ENCODE results near the gene PLA2G4B. TPM values are rescaled to one million over a fixed set of nuclear protein-coding genes. Genes with fewer than 3 reads are reported as not detected.

The PLA2G4B gene
- total RNA-seq, 2 donors from 2014 or later = 1.5 to 7.6 TPM

- Histone ChIP-seq H3K27ac (no peak overlapping the region), H3K4me3 (no peak overlapping the region), H3K27me3 (replicated peaks; ENCODE audit: insufficient read depth) (no peaks in the 10 kb centered on the region), H3K4me1 (replicated peaks) (no peaks in the 10 kb centered on the region), H3K36me3 (no peaks in the 10 kb centered on the region), H3K9me3 (no peaks in the 10 kb centered on the region)
- 92% methylated on average over 19 of the region's 19 CpGs for WGBS
- TF ChIP-seq, protein P1, sequence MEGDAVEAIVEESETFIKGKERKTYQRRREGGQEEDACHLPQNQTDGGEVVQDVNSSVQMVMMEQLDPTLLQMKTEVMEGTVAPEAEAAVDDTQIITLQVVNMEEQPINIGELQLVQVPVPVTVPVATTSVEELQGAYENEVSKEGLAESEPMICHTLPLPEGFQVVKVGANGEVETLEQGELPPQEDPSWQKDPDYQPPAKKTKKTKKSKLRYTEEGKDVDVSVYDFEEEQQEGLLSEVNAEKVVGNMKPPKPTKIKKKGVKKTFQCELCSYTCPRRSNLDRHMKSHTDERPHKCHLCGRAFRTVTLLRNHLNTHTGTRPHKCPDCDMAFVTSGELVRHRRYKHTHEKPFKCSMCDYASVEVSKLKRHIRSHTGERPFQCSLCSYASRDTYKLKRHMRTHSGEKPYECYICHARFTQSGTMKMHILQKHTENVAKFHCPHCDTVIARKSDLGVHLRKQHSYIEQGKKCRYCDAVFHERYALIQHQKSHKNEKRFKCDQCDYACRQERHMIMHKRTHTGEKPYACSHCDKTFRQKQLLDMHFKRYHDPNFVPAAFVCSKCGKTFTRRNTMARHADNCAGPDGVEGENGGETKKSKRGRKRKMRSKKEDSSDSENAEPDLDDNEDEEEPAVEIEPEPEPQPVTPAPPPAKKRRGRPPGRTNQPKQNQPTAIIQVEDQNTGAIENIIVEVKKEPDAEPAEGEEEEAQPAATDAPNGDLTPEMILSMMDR (IDR thresholded peaks at IDR 0.05) = no peak
- TF ChIP-seq POLR2A (IDR thresholded peaks at IDR 0.05) (no peak), POLR2AphosphoS5 (IDR thresholded peaks at IDR 0.05) (no peak)
- DNase-seq (ENCODE audit: low spot score) = no peak
- intact Hi-C loops (cut with DNase I) = no loop called here
Observed at GRCh38 chr15:41871175-41871905, 32.7 kb downstream of the PLA2G4B start.

DNA sequence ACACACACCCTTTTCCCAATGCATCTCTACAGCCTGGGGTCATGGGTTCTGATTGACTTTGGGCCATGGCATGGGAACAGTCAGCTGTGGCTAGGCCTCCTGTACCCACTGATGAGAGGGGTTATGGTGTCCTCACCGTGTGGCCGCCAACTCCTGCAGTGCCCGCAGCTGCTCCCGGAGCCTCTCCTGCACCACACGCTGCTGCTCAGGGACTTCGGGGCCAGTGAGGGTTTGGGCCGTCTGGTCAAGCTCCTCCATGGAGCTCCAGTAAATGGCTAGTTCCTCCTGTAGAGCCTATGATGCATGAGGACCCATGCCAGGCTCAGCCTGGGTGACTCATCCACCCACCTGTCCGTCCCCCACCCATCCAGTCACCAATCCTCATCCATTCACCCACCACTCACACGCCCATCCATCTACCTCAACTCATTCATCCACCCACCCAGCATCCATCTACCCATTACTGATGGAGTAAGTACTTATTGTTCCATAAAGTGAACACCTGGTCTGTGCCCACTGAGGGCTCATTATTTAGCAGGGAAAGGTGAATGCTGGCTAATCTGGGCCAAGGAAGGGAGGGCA lies 33.6 kb downstream of the PLA2G4B start:
- TF ChIP-seq, protein P1 (IDR thresholded peaks at IDR 0.05) = no peak
- TF ChIP-seq POLR2AphosphoS5 (IDR thresholded peaks at IDR 0.05) (no peak), POLR2A (IDR thresholded peaks at IDR 0.05) (no peak)
- no peaks in the 10 kb centered on the region for H3K36me3 ChIP-seq
- DNase-seq (ENCODE audit: low spot score) = no peak
- H3K27me3 ChIP-seq (replicated peaks; ENCODE audit: insufficient read depth) = no peaks in the 10 kb centered on the region
- no peaks in the 10 kb centered on the region for H3K4me1 ChIP-seq (replicated peaks)
- intact Hi-C loops (cut with DNase I) = no loop called here
- no peak overlapping the region for H3K27ac ChIP-seq
- no peaks in the 10 kb centered on the region for H3K9me3 ChIP-seq
- WGBS = 98% methylated on average over 9 of the region's 9 CpGs
- no peak overlapping the region for H3K4me3 ChIP-seq

- Histone ChIP-seq H3K4me1 (replicated peaks) (peaks cover 4% of the 10 kb centered on the region), H3K9me3 (no peaks in the 10 kb centered on the region), H3K27ac (no peak overlapping the region), H3K4me3 (no peak overlapping the region), H3K27me3 (replicated peaks; ENCODE audit: insufficient read depth) (no peaks in the 10 kb centered on the region), H3K36me3 (no peaks in the 10 kb centered on the region)
- DNase-seq (ENCODE audit: low spot score) = no peak
- TF ChIP-seq POLR2AphosphoS5 (IDR thresholded peaks at IDR 0.05) (no peak), POLR2A (IDR thresholded peaks at IDR 0.05) (no peak)
- TF ChIP-seq, protein P1 (IDR thresholded peaks at IDR 0.05) = no peak
- intact Hi-C loops (cut with DNase I) = no loop called here
- WGBS = 83% methylated on average over 8 of the region's 8 CpGs
Observed at GRCh38 chr15:41873711-41874110, 35.1 kb downstream of the PLA2G4B start.

DNA sequence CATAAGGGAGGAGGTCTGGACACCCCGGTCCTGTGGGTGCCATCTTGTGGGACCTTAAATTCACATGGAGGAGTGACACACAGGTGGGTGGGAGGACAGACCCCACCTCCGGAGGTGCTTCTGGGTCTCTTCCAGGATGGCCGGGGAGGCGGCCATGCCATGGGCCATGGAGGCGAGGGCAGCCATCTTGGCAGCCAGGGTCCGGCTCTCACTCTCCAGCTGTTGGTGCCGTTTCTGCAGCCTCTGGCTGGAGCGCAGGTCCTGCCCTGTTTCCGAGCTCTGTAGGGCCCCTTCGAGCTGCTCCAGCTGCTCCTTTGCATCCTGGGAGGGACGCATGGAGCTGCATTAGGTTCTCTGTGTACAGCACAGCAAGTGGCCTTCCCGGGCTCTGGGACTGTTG lies 36.1 kb downstream of the PLA2G4B start:
- H3K9me3 ChIP-seq = no peaks in the 10 kb centered on the region
- no peaks in the 10 kb centered on the region for H3K36me3 ChIP-seq
- H3K27me3 ChIP-seq (replicated peaks; ENCODE audit: insufficient read depth) = no peaks in the 10 kb centered on the region
- WGBS = 90% methylated on average over 12 of the region's 12 CpGs
- H3K4me3 ChIP-seq = no peak overlapping the region
- no peak for DNase-seq (ENCODE audit: low spot score)
- intact Hi-C loops (cut with DNase I) = no loop called here
- peaks cover 4% of the 10 kb centered on the region for H3K4me1 ChIP-seq (replicated peaks)
- H3K27ac ChIP-seq = no peak overlapping the region
- TF ChIP-seq, protein P1 (IDR thresholded peaks at IDR 0.05) = no peak
- no peak for TF ChIP-seq POLR2AphosphoS5 (IDR thresholded peaks at IDR 0.05)

- no peaks in the 10 kb centered on the region for H3K36me3 ChIP-seq
- TF ChIP-seq POLR2A (IDR thresholded peaks at IDR 0.05) (no peak), POLR2AphosphoS5 (IDR thresholded peaks at IDR 0.05) (no peak)
- TF ChIP-seq, protein P1 (IDR thresholded peaks at IDR 0.05) = no peak
Observed at GRCh38 chr15:41876007-41876406, 37.4 kb downstream of the PLA2G4B start.

More at GRCh38 chr15:41876007-41876406, 37.4 kb downstream of the PLA2G4B start:
- intact Hi-C loops (cut with DNase I) = no loop called here
- no peak for DNase-seq (ENCODE audit: low spot score)
- Histone ChIP-seq H3K4me1 (replicated peaks) (peaks cover 4% of the 10 kb centered on the region), H3K27me3 (replicated peaks; ENCODE audit: insufficient read depth) (no peaks in the 10 kb centered on the region), H3K9me3 (no peaks in the 10 kb centered on the region), H3K4me3 (no peak overlapping the region), H3K27ac (no peak overlapping the region)
- 77% methylated on average over 12 of the region's 13 CpGs for WGBS

All from prostate gland (tissue), 2 donors.